Mesendoderm (in vitro differentiated cells): ENCODE data around the gene ASB15.
A peak's percentile ranks its signal among the peaks of the same experiment; 100 is the strongest.

Experiments
- DNase-seq: peaks from one replicate; pipeline ENCODE4 v3.0.0; 2013
- H2AK5ac ChIP-seq: 2 replicates; pipeline ENCODE4 v1.6.1; 2013; ENCODE audit warnings: low read length, inconsistent platforms
- H2BK120ac ChIP-seq: 2 replicates; pipeline ENCODE4 v1.6.1; 2013; ENCODE audit warnings: low read depth, mild to moderate bottlenecking, low read length, moderate library complexity, mixed read lengths
- H2BK15ac ChIP-seq: replicated peaks from 2 replicates; pipeline ENCODE4 v1.6.1; 2013; ENCODE audit warnings: low read depth, mild to moderate bottlenecking, moderate library complexity
- H2BK5ac ChIP-seq: 2 replicates; pipeline ENCODE4 v1.6.1; 2013; ENCODE audit warnings: low read length, inconsistent platforms
- H3K18ac ChIP-seq: 2 replicates; pipeline ENCODE4 v1.6.1; 2013; ENCODE audit warnings: mild to moderate bottlenecking, low read length, mixed read lengths
- H3K23ac ChIP-seq: one replicate; pipeline ENCODE4 v1.6.1; 2013; ENCODE audit warnings: low read length
- H3K27ac ChIP-seq: 2 replicates; pipeline ENCODE4 v1.5.1; 2013; ENCODE audit warnings: low read depth, mild to moderate bottlenecking, inconsistent platforms, low read length, moderate library complexity
- H3K27me3 ChIP-seq: 2 replicates; pipeline ENCODE4 v1.6.1; 2013; ENCODE audit warnings: low read length, control low read depth, mild to moderate bottlenecking, inconsistent platforms; ENCODE audit not compliant: insufficient read depth, poor library complexity
- H3K36me3 ChIP-seq: 2 replicates; pipeline ENCODE4 v1.6.1; 2013; ENCODE audit warnings: low read length, inconsistent platforms; ENCODE audit not compliant: control insufficient read depth, insufficient read depth
- H3K4ac ChIP-seq: one replicate; pipeline ENCODE4 v1.6.1; 2013; ENCODE audit warnings: low read depth, mild to moderate bottlenecking, low read length, moderate library complexity
- H3K4me1 ChIP-seq: 2 replicates; pipeline ENCODE4 v1.6.1; 2013; ENCODE audit warnings: low read depth, low read length, inconsistent platforms; ENCODE audit not compliant: control insufficient read depth
- H3K4me2 ChIP-seq: 2 replicates; pipeline ENCODE4 v1.6.1; 2013; ENCODE audit warnings: low read length
- H3K4me3 ChIP-seq: 2 replicates; pipeline ENCODE4 v1.5.1; 2013; ENCODE audit warnings: mild to moderate bottlenecking, low read length
- H3K56ac ChIP-seq: one replicate; pipeline ENCODE4 v1.6.1; 2013; ENCODE audit warnings: low read length
- H3K79me1 ChIP-seq: 2 replicates; pipeline ENCODE4 v1.6.1; 2013; ENCODE audit warnings: low read length, inconsistent platforms
- H3K79me2 ChIP-seq: 2 replicates; pipeline ENCODE4 v1.6.1; 2013; ENCODE audit warnings: mild to moderate bottlenecking, low read length; ENCODE audit not compliant: control insufficient read depth, insufficient read depth
- H3K9ac ChIP-seq: 2 replicates; pipeline ENCODE4 v1.6.1; 2013; ENCODE audit warnings: low read length, inconsistent platforms
- H4K5ac ChIP-seq: one replicate; pipeline ENCODE4 v1.6.1; 2013; ENCODE audit warnings: low read length
- H4K8ac ChIP-seq: one replicate; pipeline ENCODE4 v1.6.1; 2013; ENCODE audit warnings: low read depth, mild to moderate bottlenecking, control low read depth, low read length, moderate library complexity
- WGBS: extraction: QIAGEN DNeasy Blood & Tissue Kit; methylation state at CpG from one replicate; pipeline ENCODE4 v1.1.7; 2013; ENCODE audit warnings: low lambda C conversion rate, missing lambda C conversion rate; ENCODE audit not compliant: insufficient coverage; ENCODE audit errors: extremely low coverage; 5-methylcytosine and 5-hydroxymethylcytosine counted together

The ASB15 gene

GRCh38 chr7:123571187-123571586, 30.4 kb upstream of the ASB15 start:
- H3K23ac ChIP-seq, result no peak overlapping the region
- H3K9ac ChIP-seq, result no peak overlapping the region
- no peak overlapping the region for H2BK5ac ChIP-seq
- no peak overlapping the region for H3K4me3 ChIP-seq
- H3K79me2 ChIP-seq, result no peaks in the 10 kb centered on the region
- no peak overlapping the region for H2AK5ac ChIP-seq
- H2BK120ac ChIP-seq, result no peak overlapping the region
- H3K36me3 ChIP-seq, result no peaks in the 10 kb centered on the region
- H2BK15ac ChIP-seq, result no peak overlapping the region
- no peaks in the 10 kb centered on the region for H3K27me3 ChIP-seq
- H3K4ac ChIP-seq, result no peak overlapping the region
- no peak for DNase-seq
- H3K4me1 ChIP-seq, result no peaks in the 10 kb centered on the region
- H3K18ac ChIP-seq, result no peak overlapping the region
- H3K4me2 ChIP-seq, result no peak overlapping the region
- H3K56ac ChIP-seq, result no peak overlapping the region
- no CpG with 5 or more reads among the region's 1 CpG for WGBS
- H4K8ac ChIP-seq, result no peak overlapping the region
- H4K5ac ChIP-seq, result no peak overlapping the region
- H3K79me1 ChIP-seq, result no peaks in the 10 kb centered on the region
- H3K27ac ChIP-seq, result no peak overlapping the region

DNA sequence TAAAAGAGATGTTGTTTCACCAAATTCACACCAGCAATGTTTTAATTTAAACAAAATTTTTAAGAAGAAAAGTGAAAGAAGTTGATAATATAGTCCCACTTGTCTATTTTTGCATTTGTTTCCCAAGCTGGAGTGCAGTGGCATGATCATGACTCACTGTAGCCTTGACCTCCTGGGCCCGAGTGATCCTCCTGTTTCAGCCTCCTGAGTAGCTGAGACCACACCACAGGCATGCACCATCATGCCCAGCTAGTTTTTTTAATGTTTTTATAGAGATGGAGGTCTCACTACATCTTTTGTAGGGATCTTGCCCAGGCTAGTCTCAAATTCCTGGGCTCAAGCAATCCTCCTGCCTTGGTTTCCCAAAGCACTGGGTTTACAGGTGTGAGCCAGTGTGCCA, 29.9 kb upstream of the ASB15 start:
- Histone ChIP-seq H3K23ac (no peak overlapping the region), H2BK120ac (no peak overlapping the region), H4K8ac (no peak overlapping the region), H3K4me1 (no peaks in the 10 kb centered on the region), H3K4me2 (no peak overlapping the region), H3K56ac (no peak overlapping the region), H3K79me1 (no peaks in the 10 kb centered on the region), H3K79me2 (no peaks in the 10 kb centered on the region), H4K5ac (no peak overlapping the region), H3K9ac (no peak overlapping the region), H3K18ac (no peak overlapping the region), H3K27me3 (no peaks in the 10 kb centered on the region), H3K4me3 (no peak overlapping the region), H3K36me3 (no peaks in the 10 kb centered on the region), H2AK5ac (no peak overlapping the region), H2BK15ac (peak overlapping the region; percentile 2), H3K4ac (no peak overlapping the region), H3K27ac (no peak overlapping the region), H2BK5ac (no peak overlapping the region)
- no CpG with 5 or more reads among the region's 1 CpG for WGBS
- DNase-seq, result no peak

DNA sequence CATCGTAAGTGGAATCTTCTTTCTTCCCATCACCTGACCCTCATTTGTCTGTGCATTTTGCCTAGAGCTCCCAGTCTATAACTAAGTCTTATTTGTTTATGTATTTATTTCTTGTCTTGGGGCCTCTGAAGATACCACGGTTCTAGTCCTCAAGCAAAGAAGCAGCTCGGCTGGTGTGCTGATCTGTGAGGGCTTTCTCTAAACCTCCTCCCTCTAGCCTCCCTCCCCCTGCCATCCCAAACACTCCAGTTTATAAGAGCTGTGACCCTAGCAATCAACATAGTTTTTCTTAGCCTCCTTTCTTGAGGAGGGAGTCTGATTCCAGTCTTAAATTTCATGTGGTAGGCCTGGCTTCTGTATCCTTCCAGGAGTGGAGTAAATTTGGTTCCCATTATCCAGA, 28.3 kb upstream of the ASB15 start:
- Histone ChIP-seq H2BK5ac (no peak overlapping the region), H3K56ac (no peak overlapping the region), H3K36me3 (no peaks in the 10 kb centered on the region), H2AK5ac (no peak overlapping the region), H3K27me3 (no peaks in the 10 kb centered on the region), H3K79me1 (no peaks in the 10 kb centered on the region), H4K8ac (no peak overlapping the region), H3K9ac (no peak overlapping the region), H3K27ac (no peak overlapping the region), H3K4me2 (no peak overlapping the region), H2BK15ac (no peak overlapping the region), H3K79me2 (no peaks in the 10 kb centered on the region), H3K4ac (no peak overlapping the region), H3K4me1 (no peaks in the 10 kb centered on the region), H3K18ac (peak overlapping the region; percentile 51), H3K23ac (no peak overlapping the region), H2BK120ac (no peak overlapping the region), H3K4me3 (no peak overlapping the region), H4K5ac (no peak overlapping the region)
- peak; percentile 18 for DNase-seq
- WGBS, result no CpG with 5 or more reads among the region's 3 CpGs

DNA sequence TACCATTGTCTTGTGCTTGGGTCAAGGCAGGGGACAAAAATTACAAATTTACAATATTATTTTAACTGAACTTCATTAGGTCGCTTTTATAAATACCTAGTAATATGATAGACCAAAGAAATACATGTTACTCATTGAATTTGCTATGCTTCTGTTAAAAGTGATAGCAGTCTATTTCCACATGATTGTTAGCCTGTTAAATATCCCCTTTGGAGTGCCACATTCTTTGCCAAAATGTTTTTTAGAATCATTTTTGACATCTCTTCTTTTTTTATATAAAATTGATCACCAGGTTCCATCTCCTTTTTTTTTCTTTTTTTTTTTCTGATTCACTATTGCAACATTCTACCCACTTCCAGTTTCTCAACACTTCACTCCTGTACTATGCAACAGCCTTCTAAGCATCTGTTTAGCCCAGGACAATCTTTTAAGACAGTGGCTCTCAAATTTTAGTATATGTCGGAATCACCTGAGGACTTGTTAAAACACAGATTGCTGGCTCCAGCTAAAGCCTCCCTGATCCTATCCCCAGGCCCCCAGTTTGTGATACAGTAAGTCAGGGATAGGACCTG, 27.6 kb upstream of the ASB15 start:
- no peak overlapping the region for H3K23ac ChIP-seq
- H3K4me1 ChIP-seq, result no peaks in the 10 kb centered on the region
- H3K56ac ChIP-seq, result no peak overlapping the region
- no peak overlapping the region for H2AK5ac ChIP-seq
- H4K5ac ChIP-seq, result no peak overlapping the region
- H3K79me1 ChIP-seq, result no peaks in the 10 kb centered on the region
- no peak overlapping the region for H3K27ac ChIP-seq
- no peak overlapping the region for H3K18ac ChIP-seq
- H3K27me3 ChIP-seq, result no peaks in the 10 kb centered on the region
- DNase-seq, result no peak
- H3K4me2 ChIP-seq, result no peak overlapping the region
- H2BK5ac ChIP-seq, result no peak overlapping the region
- no peak overlapping the region for H3K9ac ChIP-seq
- no CpG with 5 or more reads among the region's 2 CpGs for WGBS
- H3K4me3 ChIP-seq, result no peak overlapping the region
- H2BK120ac ChIP-seq, result no peak overlapping the region
- H3K36me3 ChIP-seq, result no peaks in the 10 kb centered on the region
- H2BK15ac ChIP-seq, result no peak overlapping the region
- no peaks in the 10 kb centered on the region for H3K79me2 ChIP-seq
- no peak overlapping the region for H3K4ac ChIP-seq
- no peak overlapping the region for H4K8ac ChIP-seq

GRCh38 chr7:123579416-123579815, 22.2 kb upstream of the ASB15 start:
- no peaks in the 10 kb centered on the region for H3K4me1 ChIP-seq
- no peak overlapping the region for H2BK120ac ChIP-seq
- H3K79me2 ChIP-seq, result no peaks in the 10 kb centered on the region
- H3K23ac ChIP-seq, result no peak overlapping the region
- no peak overlapping the region for H3K27ac ChIP-seq
- H4K8ac ChIP-seq, result no peak overlapping the region
- H2AK5ac ChIP-seq, result no peak overlapping the region
- no peak overlapping the region for H3K18ac ChIP-seq
- no peak overlapping the region for H3K9ac ChIP-seq
- H3K4me2 ChIP-seq, result no peak overlapping the region
- no peaks in the 10 kb centered on the region for H3K27me3 ChIP-seq
- no peaks in the 10 kb centered on the region for H3K79me1 ChIP-seq
- no peak overlapping the region for H2BK15ac ChIP-seq
- H2BK5ac ChIP-seq, result no peak overlapping the region
- H3K36me3 ChIP-seq, result no peaks in the 10 kb centered on the region
- no peak overlapping the region for H4K5ac ChIP-seq
- no peak overlapping the region for H3K4me3 ChIP-seq
- H3K4ac ChIP-seq, result no peak overlapping the region
- H3K56ac ChIP-seq, result no peak overlapping the region
- DNase-seq, result no peak

GRCh38 chr7:123580406-123581161, 21.0 kb upstream of the ASB15 start:
- Histone ChIP-seq H2AK5ac (no peak overlapping the region), H3K79me2 (no peaks in the 10 kb centered on the region), H3K36me3 (no peaks in the 10 kb centered on the region), H2BK120ac (no peak overlapping the region), H3K9ac (no peak overlapping the region), H3K4me2 (no peak overlapping the region), H4K8ac (no peak overlapping the region), H3K27me3 (no peaks in the 10 kb centered on the region), H3K79me1 (no peaks in the 10 kb centered on the region), H3K18ac (no peak overlapping the region), H3K4me1 (no peaks in the 10 kb centered on the region), H3K27ac (no peak overlapping the region), H2BK15ac (no peak overlapping the region), H2BK5ac (no peak overlapping the region), H4K5ac (no peak overlapping the region), H3K56ac (no peak overlapping the region), H3K4ac (no peak overlapping the region), H3K23ac (no peak overlapping the region), H3K4me3 (no peak overlapping the region)
- WGBS, result no CpG with 5 or more reads among the region's 8 CpGs
- DNase-seq, result peak; percentile 75
